ENCODE results near the gene OPRL1. TPM values are rescaled to one million over a fixed set of nuclear protein-coding genes. Genes with fewer than 3 reads are reported as not detected.
A peak's percentile ranks its signal among the peaks of the same experiment; 100 is the strongest.

Gene OPRL1
- total RNA-seq, 1 donor, result 0.72 TPM

DNA sequence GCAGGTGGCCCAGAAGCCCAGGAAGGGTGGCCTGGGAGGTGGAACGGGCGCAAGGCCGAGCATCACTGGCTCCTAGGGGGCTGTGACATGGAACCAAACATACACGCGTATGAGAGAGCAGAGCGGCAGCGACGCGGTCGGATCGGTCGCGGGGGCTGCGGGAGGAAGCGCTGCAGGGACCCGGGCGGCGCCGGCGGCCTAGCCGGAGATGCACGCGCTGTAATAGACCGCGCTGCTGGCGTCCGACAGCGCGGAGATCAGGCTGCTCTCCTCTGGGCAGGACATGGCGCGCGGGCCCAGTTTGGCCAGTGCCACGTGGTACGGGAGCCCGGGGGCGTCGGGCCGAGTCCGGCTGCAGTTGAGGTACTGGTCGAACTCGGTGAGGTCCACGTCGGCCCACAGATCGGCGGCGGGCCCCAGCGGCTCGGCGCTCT is 31.9 kb upstream of the OPRL1 start:
- TF ChIP-seq, protein P1, sequence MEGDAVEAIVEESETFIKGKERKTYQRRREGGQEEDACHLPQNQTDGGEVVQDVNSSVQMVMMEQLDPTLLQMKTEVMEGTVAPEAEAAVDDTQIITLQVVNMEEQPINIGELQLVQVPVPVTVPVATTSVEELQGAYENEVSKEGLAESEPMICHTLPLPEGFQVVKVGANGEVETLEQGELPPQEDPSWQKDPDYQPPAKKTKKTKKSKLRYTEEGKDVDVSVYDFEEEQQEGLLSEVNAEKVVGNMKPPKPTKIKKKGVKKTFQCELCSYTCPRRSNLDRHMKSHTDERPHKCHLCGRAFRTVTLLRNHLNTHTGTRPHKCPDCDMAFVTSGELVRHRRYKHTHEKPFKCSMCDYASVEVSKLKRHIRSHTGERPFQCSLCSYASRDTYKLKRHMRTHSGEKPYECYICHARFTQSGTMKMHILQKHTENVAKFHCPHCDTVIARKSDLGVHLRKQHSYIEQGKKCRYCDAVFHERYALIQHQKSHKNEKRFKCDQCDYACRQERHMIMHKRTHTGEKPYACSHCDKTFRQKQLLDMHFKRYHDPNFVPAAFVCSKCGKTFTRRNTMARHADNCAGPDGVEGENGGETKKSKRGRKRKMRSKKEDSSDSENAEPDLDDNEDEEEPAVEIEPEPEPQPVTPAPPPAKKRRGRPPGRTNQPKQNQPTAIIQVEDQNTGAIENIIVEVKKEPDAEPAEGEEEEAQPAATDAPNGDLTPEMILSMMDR (IDR thresholded peaks at IDR 0.05; ENCODE audit: extremely low read depth, low read depth, low read length), result no peak
- Histone ChIP-seq H3K27ac (ENCODE audit: low read depth, low read length) (no peak overlapping the region), H3K4me1 (ENCODE audit: insufficient read depth, low read length) (no peaks in the 10 kb centered on the region)

DNA sequence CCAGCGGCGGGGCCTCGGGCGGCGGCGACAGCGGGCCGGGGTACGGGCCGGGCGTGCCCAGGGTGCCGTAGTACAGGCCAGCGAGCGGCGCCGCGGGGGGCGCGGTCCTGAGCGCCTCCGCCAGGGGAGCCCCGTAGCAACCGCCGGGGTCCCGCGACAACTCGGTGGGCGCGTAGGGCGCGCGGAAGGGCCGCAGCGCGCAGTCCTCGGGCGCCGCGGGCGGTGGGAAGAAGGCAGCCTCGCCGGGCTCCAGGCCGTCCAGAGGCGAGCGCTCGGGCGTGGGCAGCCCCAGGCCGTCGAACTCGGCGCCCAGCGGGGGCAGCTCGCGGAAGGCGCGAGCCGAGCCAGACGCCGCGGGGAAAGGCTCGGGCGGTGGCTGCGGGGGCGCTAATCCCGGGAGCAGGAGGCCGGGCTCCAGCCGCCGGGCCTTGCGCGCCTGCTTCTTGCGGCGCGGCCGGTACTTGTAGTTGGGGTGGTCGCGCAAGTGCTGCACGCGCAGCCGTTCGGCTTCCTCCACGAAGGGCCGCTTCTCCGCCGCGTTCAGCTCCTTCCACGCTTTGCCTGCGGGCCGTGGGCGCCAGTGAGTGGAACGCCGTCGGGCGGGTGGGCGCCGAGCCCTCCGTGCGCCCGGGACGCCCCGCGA is 31.4 kb upstream of the OPRL1 start:
- Histone ChIP-seq H3K27me3 (ENCODE audit: insufficient read depth, low read length) (peaks cover 24% of the 10 kb centered on the region), H3K4me2 (ENCODE audit: insufficient read depth, low read length) (no peak overlapping the region), H3K4me1 (ENCODE audit: insufficient read depth, low read length) (no peaks in the 10 kb centered on the region), H3K27ac (ENCODE audit: low read depth, low read length) (no peak overlapping the region), H3K9me3 (ENCODE audit: low read depth, low read length) (no peaks in the 10 kb centered on the region), H3K36me3 (ENCODE audit: insufficient read depth, low read length) (no peaks in the 10 kb centered on the region), H4K20me1 (ENCODE audit: insufficient read depth, low read length) (no peaks in the 10 kb centered on the region), H3K79me2 (ENCODE audit: insufficient read depth, low read length) (no peaks in the 10 kb centered on the region), H3K4me3 (ENCODE audit: insufficient read depth, low read length) (no peak overlapping the region), H2AFZ (ENCODE audit: low read length) (no peak overlapping the region)
- TF ChIP-seq, protein P1 (IDR thresholded peaks at IDR 0.05; ENCODE audit: extremely low read depth, low read depth, low read length), result no peak
- peak; percentile 92 for DNase-seq (ENCODE audit: insufficient read length, low spot score, missing footprints)

More for the DNA sequence above, 31.9 kb upstream of the OPRL1 start:
- peaks cover 24% of the 10 kb centered on the region for H3K27me3 ChIP-seq (ENCODE audit: insufficient read depth, low read length)
- peak; percentile 82 for DNase-seq (ENCODE audit: insufficient read length, low spot score, missing footprints)
- H3K4me2 ChIP-seq (ENCODE audit: insufficient read depth, low read length), result no peak overlapping the region
- no peak overlapping the region for H2AFZ ChIP-seq (ENCODE audit: low read length)
- H4K20me1 ChIP-seq (ENCODE audit: insufficient read depth, low read length), result no peaks in the 10 kb centered on the region
- H3K9me3 ChIP-seq (ENCODE audit: low read depth, low read length), result no peaks in the 10 kb centered on the region
- no peak overlapping the region for H3K4me3 ChIP-seq (ENCODE audit: insufficient read depth, low read length)
- H3K36me3 ChIP-seq (ENCODE audit: insufficient read depth, low read length), result no peaks in the 10 kb centered on the region
- H3K79me2 ChIP-seq (ENCODE audit: insufficient read depth, low read length), result no peaks in the 10 kb centered on the region

DNA sequence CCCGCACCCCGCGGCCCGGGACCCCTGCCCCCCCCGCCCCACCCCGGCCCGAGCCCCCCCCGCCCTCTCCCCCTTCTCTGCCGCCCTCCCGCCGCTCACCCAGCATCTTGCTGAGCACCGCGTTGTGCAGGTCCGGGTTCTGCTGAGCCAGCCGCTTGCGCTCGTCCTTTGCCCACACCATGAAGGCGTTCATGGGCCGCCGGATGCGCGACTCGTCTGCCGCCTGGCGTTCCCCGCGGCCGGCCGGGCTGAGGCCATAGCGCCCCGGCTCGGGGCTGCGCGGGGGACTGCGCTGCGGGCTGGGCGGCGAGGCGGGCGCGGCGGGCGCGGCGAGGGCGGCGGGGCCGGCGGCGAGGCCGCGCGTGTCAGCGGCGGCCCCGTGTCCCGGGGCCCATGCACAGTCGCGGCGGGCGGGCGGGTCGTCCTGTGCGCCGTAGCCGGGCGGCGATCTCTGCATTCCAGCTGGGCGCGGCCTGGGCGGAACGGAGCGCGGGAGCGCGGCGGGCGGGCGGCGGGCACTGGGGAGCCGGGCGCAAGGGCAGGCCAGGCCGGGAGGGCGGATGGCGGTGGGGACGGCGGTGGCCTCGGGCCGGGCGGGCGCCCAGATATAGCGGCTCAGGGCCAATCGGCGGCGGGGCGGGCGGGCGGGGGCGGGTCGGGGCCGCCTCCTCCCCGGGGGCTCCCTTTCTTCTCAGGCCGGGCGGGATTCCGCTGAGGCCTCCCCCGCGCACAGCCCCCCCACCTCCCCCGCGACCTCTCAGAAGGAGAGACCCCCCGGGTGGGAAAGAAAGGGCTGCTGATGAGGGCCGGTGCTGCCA is 30.6 kb upstream of the OPRL1 start, which contains the start of gene SOX18:
Gene SOX18, minus strand, starts transcription at position 580 of the 818 bp plus-strand sequence. Its CDS starts 123 bp downstream, at position 457.
- Histone ChIP-seq H3K4me2 (ENCODE audit: insufficient read depth, low read length) (no peak within 1 kb of the TSS), H3K36me3 (ENCODE audit: insufficient read depth, low read length) (no peaks in the 10 kb centered on the region), H3K79me2 (ENCODE audit: insufficient read depth, low read length) (no peaks in the 10 kb centered on the region), H4K20me1 (ENCODE audit: insufficient read depth, low read length) (no peaks in the 10 kb centered on the region), H3K9me3 (ENCODE audit: low read depth, low read length) (no peaks in the 10 kb centered on the region), H2AFZ (ENCODE audit: low read length) (no peak within 1 kb of the TSS), H3K27ac (ENCODE audit: low read depth, low read length) (no peak within 1 kb of the TSS), H3K27me3 (ENCODE audit: insufficient read depth, low read length) (peaks cover 24% of the 10 kb centered on the region), H3K4me3 (ENCODE audit: insufficient read depth, low read length) (no peak within 1 kb of the TSS), H3K4me1 (ENCODE audit: insufficient read depth, low read length) (peaks cover 2% of the 10 kb centered on the region)
- DNase-seq (ENCODE audit: insufficient read length, low spot score, missing footprints), result no peak
- TF ChIP-seq, protein P1 (IDR thresholded peaks at IDR 0.05; ENCODE audit: extremely low read depth, low read depth, low read length), result no peak

DNA sequence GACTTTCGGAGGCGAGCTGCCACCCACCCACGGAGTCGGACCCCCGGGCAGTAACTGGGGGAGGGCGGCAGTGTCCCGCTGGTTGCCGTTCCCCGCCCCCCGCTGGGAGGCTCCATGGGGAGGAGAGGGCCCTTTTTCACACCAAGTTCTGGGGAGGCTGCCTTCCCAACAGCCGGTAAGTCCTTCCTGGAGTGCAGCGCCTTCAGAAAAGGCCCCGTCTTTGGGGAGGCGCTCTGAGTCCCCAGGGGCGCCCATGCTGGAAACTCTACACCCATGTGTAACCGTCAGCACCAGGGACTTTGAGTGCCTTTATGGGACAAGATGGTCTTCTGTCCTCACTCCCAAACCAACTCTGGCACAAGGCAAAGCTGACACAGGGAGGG is 30.0 kb upstream of the OPRL1 start:
- no peaks in the 10 kb centered on the region for H3K9me3 ChIP-seq (ENCODE audit: low read depth, low read length)
- H3K27ac ChIP-seq (ENCODE audit: low read depth, low read length), result no peak overlapping the region
- TF ChIP-seq, protein P1 (IDR thresholded peaks at IDR 0.05; ENCODE audit: extremely low read depth, low read depth, low read length), result no peak
- H3K27me3 ChIP-seq (ENCODE audit: insufficient read depth, low read length), result peaks cover 24% of the 10 kb centered on the region
- no peaks in the 10 kb centered on the region for H4K20me1 ChIP-seq (ENCODE audit: insufficient read depth, low read length)
- no peaks in the 10 kb centered on the region for H3K36me3 ChIP-seq (ENCODE audit: insufficient read depth, low read length)
- peaks cover 6% of the 10 kb centered on the region for H3K4me1 ChIP-seq (ENCODE audit: insufficient read depth, low read length)
- no peak overlapping the region for H3K4me2 ChIP-seq (ENCODE audit: insufficient read depth, low read length)
- H2AFZ ChIP-seq (ENCODE audit: low read length), result no peak overlapping the region
- no peak overlapping the region for H3K4me3 ChIP-seq (ENCODE audit: insufficient read depth, low read length)
- no peak for DNase-seq (ENCODE audit: insufficient read length, low spot score, missing footprints)
- H3K79me2 ChIP-seq (ENCODE audit: insufficient read depth, low read length), result no peaks in the 10 kb centered on the region

All from osteoblast (primary cell).